ENCODE data around the gene TPPP. TPM values are rescaled to one million over a fixed set of nuclear protein-coding genes. Genes with fewer than 3 reads are reported as not detected.
"Not testable (repeated sequence)": the region's sequence is repeated elsewhere in the genome, so short reads cannot be mapped to it uniquely, and the experiment has no call there.

The TPPP gene
- total RNA-seq, 1 donor = 12.9 TPM

GRCh38 chr5:634191-634590 is 59.0 kb downstream of the TPPP start:
- DNase-seq (ENCODE audit: low read depth in 2 of 3, low spot score in 2 of 3) = no peak

GRCh38 chr5:633501-633955 is 59.6 kb downstream of the TPPP start:
- DNase-seq (ENCODE audit: low read depth in 2 of 3, low spot score in 2 of 3) = no peak

- DNase-seq (ENCODE audit: low read depth in 2 of 3, low spot score in 2 of 3) = not testable (repeated sequence)
Measured at GRCh38 chr5:628351-629205, 64.6 kb downstream of the TPPP start.

GRCh38 chr5:627840-628239 is 65.3 kb downstream of the TPPP start:
- no peak for DNase-seq (ENCODE audit: low read depth in 2 of 3, low spot score in 2 of 3)

- DNase-seq (ENCODE audit: low read depth in 2 of 3, low spot score in 2 of 3) = no peak
Measured at GRCh38 chr5:626850-627249, 66.3 kb downstream of the TPPP start.

GRCh38 chr5:625516-625915 is 67.6 kb downstream of the TPPP start:
- no peak for DNase-seq (ENCODE audit: low read depth in 2 of 3, low spot score in 2 of 3)

GRCh38 chr5:624951-625230 is 68.3 kb downstream of the TPPP start:
- DNase-seq (ENCODE audit: low read depth in 2 of 3, low spot score in 2 of 3) = no peak

GRCh38 chr5:624118-624950 is 68.8 kb downstream of the TPPP start:
- no peak for DNase-seq (ENCODE audit: low read depth in 2 of 3, low spot score in 2 of 3)

- no peak for DNase-seq (ENCODE audit: low read depth in 2 of 3, low spot score in 2 of 3)
Measured at GRCh38 chr5:623531-623930, 69.6 kb downstream of the TPPP start.

GRCh38 chr5:622946-623522 is 70.1 kb downstream of the TPPP start:
- no peak for DNase-seq (ENCODE audit: low read depth in 2 of 3, low spot score in 2 of 3)

GRCh38 chr5:622359-622758 is 70.8 kb downstream of the TPPP start:
- no peak for DNase-seq (ENCODE audit: low read depth in 2 of 3, low spot score in 2 of 3)

- no peak for DNase-seq (ENCODE audit: low read depth in 2 of 3, low spot score in 2 of 3)
Measured at GRCh38 chr5:621341-621761, 71.8 kb downstream of the TPPP start.

GRCh38 chr5:620586-621180 is 72.5 kb downstream of the TPPP start:
- DNase-seq (ENCODE audit: low read depth in 2 of 3, low spot score in 2 of 3) = no peak

GRCh38 chr5:620152-620551 is 73.0 kb downstream of the TPPP start:
- no peak for DNase-seq (ENCODE audit: low read depth in 2 of 3, low spot score in 2 of 3)

- no peak for DNase-seq (ENCODE audit: low read depth in 2 of 3, low spot score in 2 of 3)
Measured at GRCh38 chr5:619444-619843, 73.7 kb downstream of the TPPP start.

- DNase-seq (ENCODE audit: low read depth in 2 of 3, low spot score in 2 of 3) = no peak
Measured at GRCh38 chr5:618450-618849, 74.7 kb downstream of the TPPP start.

- no peak for DNase-seq (ENCODE audit: low read depth in 2 of 3, low spot score in 2 of 3)
Measured at GRCh38 chr5:617896-618295, 75.3 kb downstream of the TPPP start.

GRCh38 chr5:616484-617039 is 76.6 kb downstream of the TPPP start:
- DNase-seq (ENCODE audit: low read depth in 2 of 3, low spot score in 2 of 3) = peak in 2 of 3 donors; percentile 10 to 25

GRCh38 chr5:612498-613424 is 80.4 kb downstream of the TPPP start:
- DNase-seq (ENCODE audit: low read depth in 2 of 3, low spot score in 2 of 3) = peak in 1 of 3 donors; percentile 8
